ENCODE results near the gene MUC2.

Gene MUC2

DNA sequence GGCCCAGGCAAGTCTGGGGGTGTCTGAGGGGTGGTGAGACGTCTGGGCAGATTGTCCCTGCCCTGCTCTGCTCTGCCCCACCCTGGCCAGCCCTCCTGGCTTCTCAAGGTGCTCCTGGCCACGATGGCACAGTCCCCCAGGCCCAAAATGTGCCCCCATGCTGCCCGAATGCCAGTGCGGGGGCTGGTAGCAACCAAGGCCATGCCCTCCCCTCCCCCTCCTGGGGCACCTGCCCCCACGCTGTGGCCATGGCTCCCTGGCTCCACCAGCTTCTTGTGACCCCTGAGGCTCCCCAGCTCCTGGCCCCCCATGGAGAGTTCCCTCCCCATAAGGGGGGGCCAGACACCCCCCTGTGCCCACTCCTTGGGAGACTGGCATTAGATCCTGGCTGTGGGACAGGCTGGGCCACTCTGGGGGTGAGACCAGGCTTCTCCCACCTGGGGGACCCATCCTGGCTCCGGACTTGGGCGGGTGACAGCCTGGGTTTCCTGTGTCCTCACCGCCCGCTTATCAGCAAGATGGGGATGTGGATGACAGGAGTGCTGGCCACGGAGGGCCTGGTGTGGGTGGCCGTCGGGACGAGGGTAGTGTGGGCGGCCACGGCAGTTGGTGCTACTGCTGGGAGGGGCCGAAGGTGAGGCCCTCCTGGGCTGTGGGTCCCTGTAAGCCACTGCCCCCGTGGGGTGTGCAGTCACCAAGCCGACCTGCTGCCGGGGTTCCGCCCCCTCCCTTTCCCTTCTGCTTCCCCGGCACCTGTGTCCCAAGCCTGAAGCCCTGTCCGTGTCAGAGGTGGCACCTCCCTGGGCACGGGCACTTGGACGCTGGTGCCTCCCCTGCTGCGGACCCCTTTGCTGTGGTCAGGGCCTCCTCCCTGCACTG is 22.3 kb upstream of the MUC2 start:
- DNase-seq: no peak

DNA sequence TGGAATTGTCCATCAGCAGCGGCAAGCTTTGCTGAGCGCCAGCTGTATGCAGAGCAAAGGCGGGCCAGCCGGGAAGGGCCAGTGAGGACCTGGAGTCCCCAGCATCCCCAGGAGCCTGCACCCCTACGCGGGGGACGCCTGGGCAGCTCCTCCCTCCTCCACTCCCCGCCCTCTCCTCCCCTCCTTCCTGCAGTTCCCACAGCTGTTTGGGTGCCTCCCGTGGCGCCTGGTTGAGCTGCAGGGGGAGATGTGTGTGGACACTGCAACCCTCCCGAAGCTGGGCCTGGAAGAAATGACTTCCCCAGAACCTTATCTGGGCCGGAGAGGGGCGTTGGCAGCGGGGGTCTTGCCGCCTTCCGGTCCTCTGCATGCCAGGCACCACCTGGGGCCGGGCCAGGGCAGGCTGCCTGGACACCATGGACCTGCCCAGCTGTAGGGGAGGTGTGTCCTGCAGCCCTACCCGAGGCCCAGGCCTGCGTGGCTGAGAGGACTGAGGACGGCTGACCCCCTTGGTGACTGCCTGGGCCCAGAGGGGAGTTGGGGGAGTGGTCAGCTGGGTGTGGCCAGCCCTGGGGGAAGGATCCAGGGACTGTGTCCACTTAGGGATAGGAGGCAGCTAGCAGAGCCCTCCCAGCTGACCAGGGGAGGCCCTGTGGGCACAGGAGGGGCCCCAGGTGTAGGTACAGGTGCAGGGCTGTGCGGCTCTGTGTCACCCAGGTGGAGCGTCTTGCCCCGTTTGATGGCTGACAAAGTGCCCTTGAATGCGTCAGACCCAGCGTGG is 21.4 kb upstream of the MUC2 start:
- DNase-seq: no peak

DNA sequence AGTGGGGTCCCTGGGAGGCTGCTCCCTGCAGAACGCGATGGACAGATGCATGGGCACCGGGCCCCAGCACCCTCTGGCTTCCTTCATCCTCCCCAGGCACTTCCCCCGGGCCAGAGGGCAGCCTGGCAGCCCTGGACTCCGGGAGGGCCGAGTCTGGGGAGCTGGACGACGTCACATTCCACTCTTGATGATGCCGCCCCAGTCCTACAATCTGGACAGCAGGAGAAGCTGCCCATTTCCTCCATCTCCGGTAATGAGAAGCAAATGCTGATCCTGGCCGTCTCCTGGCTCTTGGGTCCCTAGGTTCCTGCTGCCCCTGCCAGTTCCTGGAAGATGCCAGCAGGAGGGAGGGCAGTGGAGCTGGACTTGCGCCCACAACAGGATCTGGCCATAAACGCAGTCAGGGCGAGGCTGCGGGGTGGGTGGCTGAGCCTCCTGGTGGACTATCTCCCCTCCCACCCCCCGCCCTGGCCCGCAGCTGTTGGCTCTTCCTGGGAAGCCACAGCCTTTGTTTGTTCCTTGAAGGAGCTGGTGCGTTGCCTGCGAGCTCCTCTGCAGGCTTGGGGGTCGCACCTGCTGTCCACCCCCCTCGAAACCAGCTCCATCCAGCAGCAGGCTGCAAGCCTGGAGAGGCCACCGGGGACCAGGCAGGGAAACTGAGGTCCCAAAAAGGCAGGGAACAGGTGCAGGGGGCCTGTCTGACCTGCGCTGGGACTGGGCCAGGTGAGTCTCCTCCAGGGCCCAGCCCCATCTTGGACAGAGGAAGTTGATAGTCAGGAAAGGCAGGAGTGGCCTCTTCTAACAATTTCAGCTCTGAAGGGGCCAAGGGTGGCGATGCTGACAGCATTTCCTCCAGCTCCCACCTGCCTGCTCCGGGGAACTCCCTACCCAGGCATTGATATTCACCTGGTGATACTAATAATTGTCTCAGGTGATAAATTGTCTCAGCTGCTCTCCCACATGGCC is 20.2 kb upstream of the MUC2 start:
- no peak for DNase-seq

DNA sequence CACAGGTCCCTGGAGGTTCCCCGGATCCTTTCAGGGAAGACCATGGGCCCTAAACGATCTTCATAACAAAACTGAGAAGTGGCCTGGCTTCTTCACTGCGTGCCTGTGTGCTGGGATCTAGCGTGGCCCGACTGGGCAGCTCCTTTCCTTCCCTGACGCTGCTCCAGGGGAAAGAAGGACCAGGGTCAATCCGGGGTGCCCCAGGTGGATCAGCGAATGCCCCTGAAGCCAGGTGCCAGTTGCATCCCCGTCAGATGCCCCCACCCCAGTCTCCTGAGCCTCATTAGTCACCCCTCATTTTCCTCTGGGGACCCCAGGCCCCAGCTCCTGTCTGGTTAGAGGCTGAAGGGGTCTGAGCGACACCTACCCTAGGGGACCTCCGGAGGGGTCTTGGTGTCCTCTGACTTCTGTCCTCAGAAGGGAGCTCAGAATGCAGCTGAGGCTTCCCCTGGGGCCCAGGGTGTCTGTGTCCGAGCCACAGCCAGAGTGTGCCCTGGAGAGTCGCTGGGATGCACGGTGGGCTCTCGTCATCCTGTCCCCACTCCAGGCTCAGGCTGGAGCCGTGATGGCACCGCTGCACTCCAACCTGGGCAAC is 19.5 kb upstream of the MUC2 start:
- DNase-seq: no peak

DNA sequence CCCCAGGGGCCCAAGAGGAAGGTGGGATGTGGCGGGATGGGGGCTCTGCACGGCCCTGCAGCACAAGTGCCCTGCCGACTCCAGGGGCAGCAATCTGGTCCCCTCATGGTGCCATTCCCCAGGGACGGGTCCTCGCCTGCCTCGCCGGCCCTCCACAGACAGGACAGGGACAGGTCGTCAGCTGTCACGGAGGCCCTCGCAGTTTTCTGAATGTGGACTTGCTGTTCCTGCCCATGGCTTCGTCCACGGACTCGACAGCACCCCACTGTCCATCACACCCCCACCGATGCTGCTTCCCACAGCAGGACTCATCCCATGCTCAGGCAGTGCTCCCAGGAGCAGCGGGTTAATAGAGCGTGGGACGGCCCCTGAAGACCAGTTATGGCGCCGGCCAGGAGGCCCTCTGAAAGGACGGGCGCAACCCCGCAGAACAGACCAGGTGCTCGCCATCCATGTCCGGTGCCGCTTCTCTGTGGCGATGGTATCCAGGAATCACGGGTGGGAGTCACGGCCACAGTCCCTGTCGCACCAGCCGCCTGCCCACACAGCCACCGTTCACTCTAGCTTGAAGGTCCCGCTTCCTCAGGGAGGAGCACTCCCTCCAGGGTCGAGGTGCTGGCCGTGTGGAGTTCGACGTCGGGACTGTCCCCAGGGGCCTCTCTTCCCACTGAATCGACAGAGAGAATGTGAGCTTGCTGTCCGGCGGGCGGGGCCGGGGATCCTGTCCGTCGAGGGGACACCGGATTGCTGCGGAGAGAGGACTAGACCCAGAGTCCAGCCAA is 18.5 kb upstream of the MUC2 start:
- no peak for DNase-seq

GRCh38 chr11:1057806-1058205 is 16.9 kb upstream of the MUC2 start:
- DNase-seq: no peak

DNA sequence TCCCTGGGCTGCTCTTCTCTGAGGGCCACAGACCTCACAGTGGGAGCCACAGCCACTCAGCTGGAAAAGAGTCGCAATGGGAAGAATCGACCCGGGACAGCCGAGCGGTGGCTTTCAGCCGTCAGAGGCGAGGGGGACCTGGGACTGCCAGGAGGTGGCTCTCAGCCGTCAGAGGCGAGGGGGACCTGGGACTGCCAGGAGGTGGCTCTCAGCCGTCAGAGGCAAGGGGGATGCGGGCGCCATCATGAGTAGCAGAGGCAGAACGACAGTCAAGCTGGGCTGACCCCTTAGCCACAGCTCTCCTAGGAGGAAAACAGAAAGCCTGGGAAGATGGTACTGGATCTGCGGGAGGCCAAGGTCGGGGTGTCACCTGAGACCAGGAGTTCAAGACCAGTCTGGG is 14.9 kb upstream of the MUC2 start:
- peak in 1 of 2 donors; percentile 10 for DNase-seq

DNA sequence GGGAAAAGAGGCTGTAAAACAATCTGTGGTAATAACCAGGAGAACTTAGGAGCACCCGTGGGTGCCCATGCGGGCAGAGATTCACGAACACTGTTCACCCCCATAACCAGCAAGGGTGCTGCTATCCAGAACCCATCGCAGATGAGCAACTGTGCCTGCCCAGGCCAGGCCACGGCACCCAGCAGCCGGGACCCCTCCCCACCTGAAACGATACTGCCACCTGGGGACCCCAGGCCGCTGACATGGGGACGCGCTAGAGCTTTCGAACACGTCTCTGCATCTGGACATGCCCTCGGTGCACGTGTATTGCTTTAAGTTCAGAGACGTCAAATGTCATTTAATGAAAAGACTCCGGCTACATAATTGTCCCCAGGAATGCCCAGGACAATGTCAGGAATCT is 14.3 kb upstream of the MUC2 start:
- peak in 1 of 2 donors; percentile 9 for DNase-seq

GRCh38 chr11:1060852-1061616 is 13.6 kb upstream of the MUC2 start:
- DNase-seq: no peak

DNA sequence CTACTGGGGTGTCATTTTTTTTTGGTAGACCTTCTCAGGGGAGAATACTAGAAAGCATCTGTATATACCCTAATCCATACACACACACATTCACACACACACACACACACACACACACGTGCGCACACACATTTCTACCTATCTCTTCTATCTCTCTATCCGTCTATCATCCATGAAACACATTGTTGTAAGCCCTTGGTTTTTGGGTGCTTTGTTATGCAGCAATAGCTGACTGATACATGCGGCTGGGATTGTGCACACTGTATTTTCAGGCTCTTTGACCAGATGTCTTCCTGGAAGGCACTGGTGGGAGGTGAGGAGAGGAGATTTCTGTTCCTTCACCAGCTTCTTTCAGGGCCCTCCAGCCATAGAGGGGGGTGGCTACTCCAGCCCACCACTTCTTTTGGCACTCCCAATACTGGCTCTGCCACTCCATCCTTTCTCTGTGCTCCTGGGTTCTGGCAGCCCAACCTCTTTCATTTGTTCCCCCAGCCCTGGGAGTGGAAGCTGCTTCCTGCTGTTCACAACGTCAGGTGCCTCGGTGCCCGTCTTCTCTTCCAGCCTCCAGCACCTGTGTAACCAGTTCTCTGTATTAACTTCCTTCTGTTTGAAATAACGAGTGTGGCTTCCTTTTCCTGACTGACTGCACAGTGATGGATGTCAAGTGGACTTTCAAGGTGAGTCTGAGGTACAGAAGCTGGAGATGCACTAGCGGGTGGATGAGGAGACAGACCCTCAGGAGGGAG is 12.4 kb upstream of the MUC2 start:
- no peak for DNase-seq

DNA sequence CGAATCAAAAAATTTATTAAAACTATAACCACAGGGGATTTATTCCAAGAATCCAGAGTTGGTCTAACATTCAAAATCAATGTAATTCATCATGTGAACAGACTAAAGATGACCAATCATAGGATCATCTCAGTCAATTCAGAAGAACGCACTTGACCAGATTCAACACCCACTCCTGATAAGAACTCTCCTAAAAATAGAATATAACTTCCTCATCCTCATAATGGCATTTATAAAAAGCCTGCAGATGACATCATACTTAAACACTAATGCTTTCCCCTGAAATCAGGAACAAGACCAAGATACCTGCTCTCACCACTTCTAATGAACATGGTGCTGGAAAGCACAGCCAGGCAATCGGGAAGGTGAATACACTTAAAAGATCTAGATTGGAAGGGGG is 10.5 kb upstream of the MUC2 start:
- no peak for DNase-seq

DNA sequence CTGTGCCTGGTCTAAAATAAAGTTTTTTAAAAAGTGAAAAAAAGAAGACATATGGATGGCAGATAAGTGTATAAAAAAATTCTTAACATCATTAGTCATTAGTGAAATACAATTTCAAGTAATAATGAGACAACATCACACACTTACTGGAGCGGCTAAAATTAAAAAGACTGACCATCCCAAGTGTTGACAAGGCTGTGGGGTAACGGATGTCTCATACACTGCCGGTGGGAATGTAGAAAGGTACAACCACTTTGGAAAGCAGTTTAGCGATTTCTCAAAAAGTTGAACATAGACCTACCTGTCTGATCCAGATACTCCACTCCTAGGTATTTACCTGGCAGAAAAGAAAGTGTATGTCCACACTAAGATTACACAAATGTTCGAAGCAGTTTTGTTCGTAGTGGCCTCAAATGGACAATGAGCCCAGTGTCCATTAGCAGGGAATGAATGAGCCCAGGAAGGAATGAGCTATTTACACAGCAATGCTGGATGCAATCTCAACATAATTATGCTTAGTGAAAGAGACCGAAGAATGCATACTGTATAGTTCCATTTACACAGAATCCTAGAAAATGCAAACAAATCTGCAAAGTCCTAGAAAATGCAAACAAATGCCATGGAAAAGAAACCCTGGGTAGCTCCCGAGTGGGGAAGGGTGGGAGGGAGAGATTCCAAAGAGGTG is 6.7 kb upstream of the MUC2 start:
- no peak for DNase-seq

- DNase-seq: no peak
Measured at GRCh38 chr11:1069740-1070139, 4.9 kb upstream of the MUC2 start.

- DNase-seq: no peak
Measured at GRCh38 chr11:1070594-1071462, 3.8 kb upstream of the MUC2 start.

DNA sequence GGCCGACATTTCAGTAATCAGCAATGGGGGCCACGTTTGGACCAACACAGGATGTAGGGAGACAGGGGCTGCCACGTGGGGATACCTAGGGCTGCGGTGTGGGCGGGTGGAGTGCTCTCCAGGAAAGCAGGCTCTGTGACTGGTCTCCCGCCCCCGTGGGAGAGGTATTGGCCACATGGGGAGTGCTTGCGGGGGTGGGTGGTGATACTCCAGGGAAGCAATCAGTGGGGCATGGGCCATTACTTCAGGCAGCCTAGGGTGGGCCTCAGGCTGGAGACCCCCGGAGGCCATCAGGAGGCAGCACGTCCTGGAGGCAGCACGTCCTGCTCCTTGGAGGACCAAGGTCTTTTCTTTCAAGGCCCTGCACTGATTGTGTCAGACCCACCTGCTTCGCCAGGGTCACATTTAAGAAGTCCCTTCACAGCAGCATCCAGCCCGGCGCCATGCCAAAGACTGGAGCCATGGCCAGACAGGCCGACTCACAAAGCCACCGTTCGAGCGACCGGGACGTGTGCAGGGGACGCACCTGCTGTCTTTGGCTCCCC is 3.0 kb upstream of the MUC2 start:
- DNase-seq: no peak

GRCh38 chr11:1072116-1072820 is 2.4 kb upstream of the MUC2 start:
- no peak for DNase-seq

DNA sequence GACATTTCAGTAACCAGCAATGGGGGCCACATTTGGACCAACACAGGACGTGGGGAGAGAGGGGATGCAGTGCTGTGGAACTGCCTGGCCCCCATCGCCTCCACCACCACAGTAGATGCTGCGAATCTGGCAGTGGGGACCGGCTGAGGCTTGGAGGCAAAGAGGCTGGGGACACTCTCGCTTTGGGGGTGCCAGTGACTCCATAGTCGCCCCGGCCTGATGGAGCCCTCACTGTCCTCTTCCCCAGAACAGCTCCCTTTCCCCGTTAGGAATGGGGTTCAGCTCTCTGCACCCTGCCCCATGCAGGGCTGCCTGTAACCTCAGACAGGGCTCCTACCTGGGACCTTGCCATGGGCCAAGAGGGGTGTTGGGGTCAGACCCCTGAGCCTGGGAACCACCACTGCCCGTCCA is 1.8 kb upstream of the MUC2 start:
- DNase-seq: no peak
